ENCODE results near the gene FOXJ3. TPM values are rescaled to one million over a fixed set of nuclear protein-coding genes. Genes with fewer than 3 reads are reported as not detected.

FOXJ3 gene
- total and polyA plus RNA-seq, 2 of the 4 experiments (the other 2 are of a cell fraction) = 16.7 to 30.5 TPM

- WGBS, 2 experiments (ENCODE audit: extremely low coverage in 2 of 2, insufficient read length in 1 of 2) = no CpG with 5 or more reads among the region's 2 CpGs
- Histone ChIP-seq H2BK5ac (ENCODE audit: low read depth, low read length, poor library complexity, severe bottlenecking) (no peak overlapping the region), H2AK5ac (ENCODE audit: low read depth, low read length) (no peak overlapping the region), H3K14ac (replicated peaks; ENCODE audit: low read depth, low read length) (no peak overlapping the region), H2AK9ac (replicated peaks; ENCODE audit: low read depth, low read length, poor library complexity) (no peak overlapping the region), H3K23ac (ENCODE audit: low read depth, low read length) (no peak overlapping the region), H2AFZ (replicated peaks; ENCODE audit: low read length, poor library complexity) (no peak overlapping the region), H3K4ac (ENCODE audit: low read depth, low read length) (no peak overlapping the region), H4K91ac (ENCODE audit: insufficient read depth, low read depth, low read length) (no peak overlapping the region), H3K9me1 (ENCODE audit: insufficient read depth, low read length) (no peaks in the 10 kb centered on the region), H2BK120ac (ENCODE audit: low read depth, low read length) (no peak overlapping the region), H2BK20ac (ENCODE audit: low read depth, low read length) (no peak overlapping the region), H3K4me2 (ENCODE audit: low read depth, low read length) (no peak overlapping the region), H2BK15ac (ENCODE audit: low read depth, low read length) (no peak overlapping the region), H3K18ac (ENCODE audit: low read depth, low read length) (no peak overlapping the region), H3K27ac (ENCODE audit: insufficient read depth, low read length) (no peak overlapping the region), H3K9ac (ENCODE audit: low read depth, low read length) (no peak overlapping the region), H3K4me1 (ENCODE audit: control insufficient read depth, insufficient read depth, low read length) (no peaks in the 10 kb centered on the region), H3K36me3 (ENCODE audit: control insufficient read depth, insufficient read depth, low read length) (peaks cover 7% of the 10 kb centered on the region), H3K79me1 (ENCODE audit: low read depth in 1 of 2, low read length in 2 of 2) (peaks cover 29 to 30% of the 10 kb centered on the region in 2 experiments), H4K20me1 (ENCODE audit: insufficient read depth, low read length) (0 out of 2 replicates have a peak, but pooled peaks cover 7% of the 10 kb centered on the region), H4K5ac (ENCODE audit: low read depth, low read length) (no peak overlapping the region), H3K4me3 (ENCODE audit: insufficient read depth, low read depth, low read length) (no peak overlapping the region), H4K8ac (ENCODE audit: low read depth in 2 of 2, low read length in 2 of 2) (no peak overlapping the region), H3K27me3 (ENCODE audit: control insufficient read depth, insufficient read depth, low read length) (no peaks in the 10 kb centered on the region), H3K9me3 (ENCODE audit: control insufficient read depth, insufficient read depth, low read length) (peaks cover 5% of the 10 kb centered on the region; the same call in 1 of the 2 replicates), H3K56ac (ENCODE audit: extremely low read depth, insufficient read depth, low read length) (no peak overlapping the region)
- TF ChIP-seq CEBPB (IDR thresholded peaks at IDR 0.05; ENCODE audit: low read depth, low read length) (no peak), CHD1 (IDR thresholded peaks at IDR 0.05; ENCODE audit: low read depth, low read length) (no peak), MAZ (IDR thresholded peaks at IDR 0.05; ENCODE audit: borderline replicate concordance, low read depth, low read length) (no peak), POLR2A (IDR thresholded peaks at IDR 0.05; ENCODE audit: low read depth, low read length) (no peak), MXI1 (IDR thresholded peaks at IDR 0.05; ENCODE audit: borderline replicate concordance, low read depth, low read length) (no peak), SMC3 (IDR thresholded peaks at IDR 0.05; ENCODE audit: low read depth, low read length) (no peak), RCOR1 (IDR thresholded peaks at IDR 0.05; ENCODE audit: insufficient replicate concordance, low read length) (no peak), USF2 (IDR thresholded peaks at IDR 0.05; ENCODE audit: low read depth, low read length) (no peak), FOS (IDR thresholded peaks at IDR 0.05; ENCODE audit: low read depth, low read length) (no peak), MAFK (IDR thresholded peaks at IDR 0.05; ENCODE audit: low read depth, low read length) (no peak), RFX5 (IDR thresholded peaks at IDR 0.05; ENCODE audit: low read depth, low read length) (no peak), BHLHE40 (IDR thresholded peaks at IDR 0.05; ENCODE audit: low read depth, low read length) (no peak), ELK1 (IDR thresholded peaks at IDR 0.05; ENCODE audit: borderline replicate concordance, low read depth, low read length) (no peak), RAD21 (IDR thresholded peaks at IDR 0.05; ENCODE audit: low read length) (no peak)
- TF ChIP-seq, protein P1, sequence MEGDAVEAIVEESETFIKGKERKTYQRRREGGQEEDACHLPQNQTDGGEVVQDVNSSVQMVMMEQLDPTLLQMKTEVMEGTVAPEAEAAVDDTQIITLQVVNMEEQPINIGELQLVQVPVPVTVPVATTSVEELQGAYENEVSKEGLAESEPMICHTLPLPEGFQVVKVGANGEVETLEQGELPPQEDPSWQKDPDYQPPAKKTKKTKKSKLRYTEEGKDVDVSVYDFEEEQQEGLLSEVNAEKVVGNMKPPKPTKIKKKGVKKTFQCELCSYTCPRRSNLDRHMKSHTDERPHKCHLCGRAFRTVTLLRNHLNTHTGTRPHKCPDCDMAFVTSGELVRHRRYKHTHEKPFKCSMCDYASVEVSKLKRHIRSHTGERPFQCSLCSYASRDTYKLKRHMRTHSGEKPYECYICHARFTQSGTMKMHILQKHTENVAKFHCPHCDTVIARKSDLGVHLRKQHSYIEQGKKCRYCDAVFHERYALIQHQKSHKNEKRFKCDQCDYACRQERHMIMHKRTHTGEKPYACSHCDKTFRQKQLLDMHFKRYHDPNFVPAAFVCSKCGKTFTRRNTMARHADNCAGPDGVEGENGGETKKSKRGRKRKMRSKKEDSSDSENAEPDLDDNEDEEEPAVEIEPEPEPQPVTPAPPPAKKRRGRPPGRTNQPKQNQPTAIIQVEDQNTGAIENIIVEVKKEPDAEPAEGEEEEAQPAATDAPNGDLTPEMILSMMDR (conservative IDR thresholded peaks at IDR 0.05; ENCODE audit: low read depth, low read length) = no peak
- DNase-seq = no peak
- intact Hi-C loops (cut with micrococcal nuclease) = no loop called here
- no TSS peak for BruUV-seq (replicated peaks)
- dilution Hi-C loops (cut with HindIII; ENCODE audit: low sequenced_read_pairs, unreplicated experiment) = no loop called here
- ChIA-PET CTCF (no interaction called here), POLR2A (ENCODE audit: unreplicated experiment) (no interaction called here)
- in situ Hi-C loops (cut with MboI; ENCODE audit: low sequenced_read_pairs) = no loop called here
- ATAC-seq (ENCODE audit: low read depth) = no peak
Observed at GRCh38 chr1:42298520-42298919, 36.5 kb downstream of the FOXJ3 start.

All from IMR-90 (cell line).